ENCODE data around the gene SLC39A3.

The SLC39A3 gene

DNA sequence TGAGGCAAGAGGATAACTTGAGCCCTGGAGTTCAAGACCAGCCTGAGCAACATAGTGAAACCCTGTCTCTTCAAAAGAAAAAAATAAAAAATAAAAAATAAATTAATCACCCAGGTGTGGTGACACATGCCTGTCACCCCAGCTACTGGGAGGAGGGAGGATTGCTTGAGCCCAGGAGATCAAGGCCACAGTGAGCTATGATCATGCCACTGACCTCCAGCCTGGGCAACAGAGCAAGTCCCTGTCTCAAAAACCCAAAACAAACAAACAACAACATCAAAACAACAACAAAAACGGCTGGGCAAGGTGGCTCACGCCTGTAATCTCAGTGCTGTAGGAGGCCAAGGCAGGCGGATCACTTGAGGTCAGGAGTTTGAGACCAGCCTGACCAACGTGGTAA lies 4.3 kb upstream of the SLC39A3 start:
- DNase-seq, result no peak

DNA sequence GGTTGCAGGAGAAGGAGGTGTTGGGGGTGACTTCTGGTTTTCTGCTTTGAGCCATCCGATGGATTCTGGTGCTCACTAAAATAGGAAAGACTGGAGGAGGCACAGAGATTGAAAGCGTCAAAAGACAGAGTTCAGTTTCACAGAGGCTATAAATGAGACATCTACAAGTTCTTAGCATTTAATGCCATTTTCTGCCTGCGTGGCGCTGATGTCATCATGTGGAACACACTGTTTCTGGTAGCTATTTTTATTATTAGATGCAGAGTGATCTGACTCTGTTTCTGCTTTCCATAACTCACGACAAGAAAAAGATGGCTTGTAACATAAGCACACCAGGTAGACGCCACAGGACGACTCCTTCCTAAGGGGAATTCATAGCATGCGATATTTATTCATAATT lies 3.3 kb upstream of the SLC39A3 start:
- DNase-seq, result no peak

DNA sequence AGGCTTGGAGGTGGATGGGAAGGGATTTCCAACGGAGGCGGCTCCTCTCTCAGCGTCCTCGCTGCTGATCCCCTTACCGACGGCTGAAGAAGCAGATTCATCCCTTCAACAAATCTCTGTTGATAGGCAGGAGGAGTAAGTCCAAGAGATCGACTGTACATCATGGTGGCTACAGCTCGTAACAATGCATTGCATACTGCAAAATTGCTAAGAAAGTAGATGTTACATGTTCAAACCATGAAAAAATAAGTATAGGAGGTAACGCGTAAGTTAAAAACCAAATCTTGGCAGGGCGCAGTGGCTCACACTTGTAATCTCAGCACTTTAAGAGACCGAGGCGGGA lies 468 bp upstream of the SLC39A3 start:
- DNase-seq, result no peak

DNA sequence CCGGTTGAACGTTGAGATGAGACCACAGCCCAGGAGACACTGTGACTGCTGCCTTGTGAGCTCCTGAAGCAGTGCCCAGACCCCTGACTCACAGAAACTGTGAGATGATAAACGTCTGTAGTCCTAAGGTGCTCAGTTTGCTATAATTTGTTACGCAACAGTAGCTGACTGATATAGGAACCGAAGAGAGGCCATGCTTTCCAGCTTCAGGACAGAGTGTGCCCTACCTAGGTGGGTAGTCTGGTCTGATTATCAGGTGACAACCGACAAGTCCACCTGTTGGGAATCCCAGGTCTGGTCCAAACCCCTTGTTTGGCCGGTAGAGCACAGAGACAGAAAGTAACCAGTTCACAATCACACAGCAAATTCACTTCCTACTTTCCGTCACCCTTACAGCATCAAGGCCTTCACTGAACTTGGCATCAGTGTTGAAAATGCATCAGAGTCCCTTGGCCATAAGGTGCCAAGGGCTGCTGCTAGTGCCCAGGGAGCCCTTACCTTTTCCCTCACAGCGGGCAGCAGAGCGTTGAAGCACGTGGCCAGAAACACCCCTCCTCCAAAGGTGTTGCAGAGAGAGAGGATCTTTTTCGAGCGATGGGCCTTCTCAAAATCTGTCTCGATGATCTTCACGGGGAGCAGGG lies 3.1 kb downstream of the SLC39A3 start:
- DNase-seq, result no peak

DNA sequence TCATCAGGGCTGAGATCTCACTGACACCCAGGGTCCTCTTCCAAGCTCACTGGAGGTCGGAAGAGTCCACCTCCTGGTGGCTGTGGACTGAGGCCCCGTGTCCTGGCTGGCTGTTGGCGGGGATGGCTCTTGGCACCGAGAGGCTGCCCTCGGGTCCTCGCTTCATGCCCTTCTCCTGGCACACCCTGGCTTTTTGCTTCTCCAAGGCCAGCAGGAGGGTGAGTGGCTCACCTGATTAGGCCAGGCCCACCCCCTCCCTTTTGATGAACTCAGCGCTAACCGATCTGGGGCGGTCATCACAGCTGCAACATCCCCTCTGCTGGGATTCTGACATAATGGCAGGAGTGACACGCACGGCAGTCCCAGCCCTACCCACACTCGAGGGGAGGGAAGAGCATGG lies 4.4 kb downstream of the SLC39A3 start:
- DNase-seq, result no peak

DNA sequence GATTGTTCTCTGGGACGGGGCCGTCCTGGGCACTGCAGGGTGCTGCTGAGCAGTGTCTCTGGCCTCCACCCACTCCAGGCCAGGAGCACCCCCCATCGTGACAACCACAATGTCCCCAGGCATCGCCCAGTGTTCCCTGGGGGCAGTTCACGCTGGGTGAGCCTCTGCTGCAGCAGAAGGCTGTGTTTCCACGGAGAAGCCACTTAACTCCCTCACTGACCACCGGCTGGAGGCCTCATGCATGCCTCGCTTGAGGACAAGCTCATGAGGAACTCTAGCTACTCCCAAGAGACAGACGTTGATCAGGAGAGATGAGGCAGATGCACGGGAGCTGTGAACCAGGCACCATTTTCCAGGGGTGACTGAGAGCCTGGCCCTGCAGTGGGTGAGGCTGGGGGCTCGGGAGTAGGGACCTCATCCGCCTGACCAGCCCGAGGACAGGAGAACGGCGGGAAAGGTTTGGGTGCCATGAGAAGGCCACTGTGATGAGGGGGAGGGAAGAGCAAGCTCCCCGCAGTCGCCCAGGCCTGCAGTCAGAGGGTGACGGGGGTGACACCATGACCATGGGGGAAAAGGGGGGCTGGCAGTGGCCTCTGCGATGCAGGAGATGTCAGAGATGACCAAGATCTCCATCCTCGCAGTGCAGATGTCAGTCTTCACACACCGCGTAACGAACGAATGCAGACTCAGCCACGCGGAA lies 5.1 kb downstream of the SLC39A3 start:
- DNase-seq, result no peak

DNA sequence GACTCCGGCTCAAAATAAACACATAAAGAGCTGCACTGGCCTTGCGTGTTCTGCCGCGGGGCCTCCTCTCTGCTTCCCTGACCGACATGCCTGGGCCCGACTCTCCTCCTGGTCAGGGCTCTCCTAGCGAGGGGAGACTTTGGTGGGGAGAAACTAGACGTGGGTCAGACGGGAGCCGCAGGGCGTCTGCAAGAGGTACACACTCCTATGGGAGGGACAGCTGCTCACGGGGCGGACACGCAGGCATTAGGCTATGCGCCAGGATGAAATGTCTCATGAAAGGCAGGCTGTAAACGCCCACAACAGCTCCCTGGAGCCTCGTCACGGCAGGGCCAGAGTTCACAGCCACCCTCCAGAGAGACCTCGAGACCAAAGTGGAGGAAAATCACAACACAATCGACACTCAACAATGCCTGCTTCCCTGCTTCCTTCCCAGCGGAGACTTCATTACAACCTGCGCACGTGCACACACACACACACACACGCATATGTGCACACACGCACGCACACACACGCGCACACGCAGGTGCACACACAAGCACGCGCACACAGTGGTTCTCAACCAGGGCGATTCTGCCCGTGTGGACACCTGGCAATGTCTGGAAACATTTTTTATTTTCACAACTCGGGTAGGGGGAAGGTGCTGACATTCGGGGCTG lies 5.8 kb downstream of the SLC39A3 start:
- no peak for DNase-seq

DNA sequence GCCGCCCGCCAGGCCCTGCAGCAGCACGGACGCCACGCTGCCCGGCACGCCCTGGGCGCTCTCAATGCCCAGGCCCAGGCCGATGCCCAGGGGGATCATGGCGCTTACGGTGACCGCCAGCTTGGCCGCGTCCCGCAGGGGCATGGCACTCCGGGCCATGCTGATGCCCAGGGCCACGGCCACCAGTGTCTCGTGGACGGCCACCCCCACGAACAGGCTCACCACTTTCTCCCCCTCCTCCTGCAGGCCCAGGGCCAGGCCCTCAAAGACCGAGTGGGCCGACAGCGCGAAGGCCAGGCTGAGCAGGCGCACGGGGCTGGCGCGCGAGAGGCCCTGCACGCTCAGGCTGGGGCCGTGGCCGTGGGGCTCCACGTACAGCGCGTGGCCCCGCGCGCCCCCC lies 6.9 kb downstream of the SLC39A3 start:
- no peak for DNase-seq

DNA sequence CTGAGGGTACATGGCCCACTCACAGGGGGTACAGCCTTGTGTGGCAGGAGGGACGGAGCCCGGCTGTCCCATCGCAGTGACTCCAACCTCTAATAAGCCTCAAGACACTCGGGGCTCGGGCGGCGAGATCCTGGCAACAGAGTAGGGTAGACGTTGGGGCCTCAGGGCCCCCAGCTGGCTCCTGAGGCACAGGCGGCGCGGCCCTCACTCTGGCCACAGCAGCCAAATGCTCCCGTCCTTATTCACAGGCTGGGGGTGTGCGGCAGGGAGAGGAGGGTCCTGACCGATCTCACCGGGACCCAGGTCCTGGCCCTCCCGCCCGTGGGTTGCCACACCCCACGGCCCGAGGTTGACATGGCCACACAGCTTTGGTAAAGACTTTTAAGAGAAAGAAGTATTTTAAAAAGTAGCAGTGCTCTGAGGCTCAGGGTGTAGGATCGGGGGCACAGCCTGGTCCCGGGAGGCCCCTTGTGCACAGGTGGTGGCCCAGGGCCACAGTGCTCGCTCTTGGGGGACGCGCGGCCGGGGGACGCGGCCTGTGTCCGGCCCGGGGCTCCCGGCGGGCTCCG lies 7.6 kb downstream of the SLC39A3 start:
- no peak for DNase-seq

DNA sequence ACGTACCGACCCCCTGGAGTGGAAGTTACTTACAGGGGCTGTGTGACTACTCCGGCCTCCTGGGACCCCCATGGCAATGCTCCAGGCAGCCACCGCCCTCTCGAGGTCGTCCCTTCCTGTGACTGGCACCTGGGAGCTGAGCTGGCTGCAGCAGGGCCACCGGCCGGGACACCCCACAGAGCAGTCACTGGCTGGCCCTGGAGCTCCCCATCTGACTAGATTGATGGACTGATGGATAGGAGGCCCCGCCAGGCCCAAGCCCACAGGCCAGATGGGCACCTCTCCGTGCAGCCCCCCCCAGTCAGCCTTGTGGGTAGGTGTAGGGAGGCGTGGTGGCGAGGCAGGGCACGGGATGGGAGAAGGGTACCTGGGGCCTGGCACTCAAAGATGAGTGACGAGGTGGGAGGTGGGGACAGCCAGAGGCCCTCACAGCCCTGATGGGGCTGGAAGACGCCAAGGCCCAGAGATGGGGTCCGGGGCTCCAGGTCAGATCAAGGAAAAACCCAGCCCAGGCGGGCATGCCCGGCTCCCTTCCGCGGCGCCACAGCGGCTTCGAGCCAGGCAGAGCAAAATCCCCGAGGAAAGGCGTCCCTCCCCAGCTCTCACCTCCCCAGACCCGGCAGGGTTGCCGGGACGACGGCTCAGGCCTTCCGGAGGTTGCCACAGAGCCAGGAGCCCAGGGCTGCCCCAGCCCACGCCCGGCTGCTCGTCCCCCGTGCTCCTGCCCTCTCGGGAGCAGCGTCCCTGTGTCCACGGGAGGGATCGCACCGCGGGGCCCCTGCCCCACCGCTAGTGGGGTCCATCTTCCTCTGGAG lies 8.4 kb downstream of the SLC39A3 start:
- DNase-seq, result no peak

DNA sequence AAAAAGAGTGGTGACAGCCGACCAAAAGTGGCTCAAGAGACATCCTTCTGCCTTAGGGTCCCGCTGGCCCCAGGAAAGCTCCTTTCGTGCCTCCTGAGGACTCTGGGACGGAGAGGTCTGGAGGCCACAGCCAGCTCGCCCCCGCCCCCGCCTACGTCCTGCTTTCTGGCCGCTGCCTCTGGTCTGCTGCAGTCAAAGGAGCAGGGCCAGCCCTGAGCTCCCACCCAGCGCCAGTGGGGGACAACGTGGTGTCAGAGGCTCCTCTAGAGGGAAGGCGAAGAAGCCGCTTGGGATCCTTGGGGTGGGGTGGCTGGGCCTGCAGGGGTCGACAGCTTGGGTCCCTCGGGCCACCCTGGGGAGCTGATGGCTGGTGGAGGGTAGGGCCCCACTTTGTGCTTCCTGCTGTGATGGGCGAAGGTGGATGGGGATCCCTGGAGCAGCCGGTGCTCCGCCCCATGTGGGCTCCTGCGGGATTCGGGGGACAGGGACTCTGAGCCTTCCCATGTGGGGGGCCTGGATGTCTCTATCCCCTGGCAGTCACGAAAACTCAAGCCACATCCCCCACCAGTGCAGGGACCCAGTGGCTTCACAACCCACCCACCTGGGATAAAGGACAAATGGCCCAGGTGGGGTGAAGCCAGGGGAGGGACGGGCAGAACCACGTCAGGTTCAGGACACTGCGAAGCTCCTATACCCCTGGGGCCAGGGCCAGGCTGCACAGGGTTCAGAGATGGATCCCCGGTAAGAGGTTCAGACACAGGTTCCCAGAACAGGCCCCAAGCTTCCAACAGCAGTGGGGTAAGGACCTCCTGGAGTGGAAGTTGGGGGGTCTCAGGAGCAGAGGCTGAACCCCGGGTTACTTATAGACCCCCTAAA lies 9.6 kb downstream of the SLC39A3 start:
- DNase-seq, result no peak

DNA sequence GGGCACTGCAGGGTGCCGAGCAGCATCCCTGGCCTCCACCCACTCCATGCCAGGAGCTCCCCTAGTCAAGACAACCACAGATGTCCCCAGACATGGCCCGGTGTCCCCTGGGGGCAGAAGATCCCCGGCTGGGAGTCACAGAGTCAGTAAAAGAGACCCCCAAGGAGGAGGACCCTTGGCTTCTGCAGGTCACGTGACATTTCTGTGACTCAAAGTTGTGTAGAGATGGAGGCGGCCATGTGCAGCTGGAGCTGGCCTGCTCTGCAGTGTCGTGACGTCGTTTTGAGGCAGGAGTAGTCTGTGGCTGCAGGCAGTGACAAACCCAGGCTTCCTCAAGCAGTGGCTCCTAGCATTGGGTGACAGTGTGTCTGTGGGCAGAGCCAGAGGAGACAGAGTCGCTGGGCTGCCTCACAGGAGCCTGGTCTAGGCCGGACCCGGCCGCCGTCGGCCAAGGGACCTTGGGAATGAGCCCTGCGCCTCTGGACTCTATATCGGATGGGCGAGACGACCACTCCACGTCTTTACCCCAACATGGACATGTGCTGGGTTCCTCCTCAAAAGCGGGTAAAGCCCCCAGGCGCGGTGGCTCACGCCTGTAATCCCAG lies 10.9 kb downstream of the SLC39A3 start:
- DNase-seq, result no peak

DNA sequence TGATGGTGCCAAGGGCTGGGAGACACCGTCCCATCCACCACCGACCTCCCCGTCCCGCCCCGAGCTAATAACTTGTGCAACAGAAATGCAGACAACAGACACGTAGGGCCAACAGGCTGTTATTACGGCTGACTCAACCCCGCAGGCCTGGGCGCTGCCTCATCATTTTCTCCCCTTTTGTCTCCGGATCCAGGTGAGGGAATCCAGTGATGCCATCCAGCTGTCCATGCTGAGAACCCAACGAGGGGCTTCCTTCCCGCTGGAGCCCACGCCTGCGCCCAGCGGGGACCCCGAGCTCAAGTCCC lies 12.2 kb downstream of the SLC39A3 start:
- DNase-seq, result no peak

DNA sequence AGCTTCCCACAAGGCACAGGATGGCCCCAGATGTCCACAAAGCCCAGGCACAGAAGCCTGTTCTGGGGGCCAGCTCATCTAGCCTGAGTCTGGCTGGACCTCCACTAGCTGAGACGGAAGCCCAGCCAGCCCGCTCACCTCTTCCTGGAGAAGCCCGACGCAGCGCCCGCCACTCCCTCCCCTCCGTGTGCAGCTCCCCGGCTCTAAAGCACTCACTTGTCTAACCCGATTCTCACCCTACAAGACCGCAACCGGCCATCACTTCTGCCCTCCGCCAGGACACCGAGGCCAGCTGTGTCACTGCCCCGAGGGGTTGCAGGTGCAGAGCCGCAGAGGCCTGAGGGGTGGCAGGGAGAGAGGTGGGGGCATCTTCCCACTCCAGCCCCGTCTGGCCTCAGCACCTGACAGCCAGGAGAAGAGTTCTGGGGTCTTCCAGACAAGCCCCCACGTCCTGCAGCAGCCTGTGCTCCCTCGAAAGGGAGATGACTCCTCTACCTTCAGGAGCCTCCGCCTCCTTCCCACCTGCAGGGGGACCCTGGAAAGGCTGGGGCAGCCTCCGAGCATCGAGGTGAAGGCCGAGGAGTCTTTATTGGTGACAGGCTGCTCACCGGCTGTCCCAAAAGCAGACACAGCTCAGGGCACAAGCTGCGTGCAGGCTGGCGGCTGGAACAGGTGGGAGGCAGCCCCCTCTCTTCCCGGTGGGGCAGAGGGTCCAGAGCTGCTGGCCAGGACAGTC lies 12.7 kb downstream of the SLC39A3 start:
- DNase-seq, result no peak

DNA sequence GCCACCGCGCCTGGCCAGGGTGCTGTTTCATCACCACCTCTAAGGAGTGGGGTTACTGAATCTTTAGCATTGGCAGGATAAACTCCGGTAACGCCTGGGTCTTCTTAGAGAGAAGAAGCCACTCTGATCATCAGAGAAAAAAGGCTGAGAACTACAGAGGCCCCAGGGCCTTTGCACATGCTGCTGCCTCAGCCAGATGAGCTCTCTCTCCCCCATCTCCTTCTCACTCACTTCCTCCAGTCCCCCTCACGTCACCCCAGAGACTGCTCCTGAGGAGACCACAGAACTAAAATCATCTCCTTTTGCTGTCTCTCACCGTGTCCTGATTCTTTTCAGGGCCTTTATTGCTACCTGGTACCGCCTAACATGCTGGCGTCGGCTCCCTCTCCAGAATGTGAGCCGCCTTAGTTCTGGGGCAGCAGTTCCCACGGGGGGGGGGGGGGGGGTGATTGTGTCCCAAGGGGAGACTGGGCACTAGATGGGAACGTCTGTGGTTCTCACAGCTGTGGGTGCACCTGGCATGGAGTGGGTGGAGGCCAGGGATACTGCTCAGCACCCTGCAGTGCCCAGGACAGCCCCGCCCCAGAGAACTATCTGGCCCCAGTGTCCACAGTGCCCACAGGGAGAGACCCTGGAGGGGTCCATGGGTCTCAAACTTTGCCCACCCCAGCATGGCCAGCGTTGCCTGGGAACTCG lies 13.5 kb downstream of the SLC39A3 start:
- DNase-seq, result no peak

DNA sequence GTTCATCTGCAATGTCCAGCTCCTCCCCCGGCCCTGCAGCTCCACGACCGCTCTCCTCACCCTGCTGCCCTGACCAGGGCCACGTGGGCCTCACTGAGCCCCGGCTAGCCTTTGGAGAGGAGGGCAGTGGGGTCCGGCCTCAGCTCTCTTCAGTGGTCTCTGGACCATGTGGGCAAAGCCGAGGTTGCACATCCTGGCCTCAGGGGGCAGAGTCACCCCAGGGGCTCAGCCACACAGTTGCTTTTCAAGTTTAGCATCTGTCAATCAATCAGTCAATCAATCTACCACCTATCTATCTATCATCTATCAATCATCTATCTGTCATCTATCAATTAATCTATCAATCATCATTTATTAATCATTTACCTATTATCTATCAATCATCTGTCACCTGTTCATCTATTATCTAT lies 15.7 kb downstream of the SLC39A3 start:
- DNase-seq, result no peak

DNA sequence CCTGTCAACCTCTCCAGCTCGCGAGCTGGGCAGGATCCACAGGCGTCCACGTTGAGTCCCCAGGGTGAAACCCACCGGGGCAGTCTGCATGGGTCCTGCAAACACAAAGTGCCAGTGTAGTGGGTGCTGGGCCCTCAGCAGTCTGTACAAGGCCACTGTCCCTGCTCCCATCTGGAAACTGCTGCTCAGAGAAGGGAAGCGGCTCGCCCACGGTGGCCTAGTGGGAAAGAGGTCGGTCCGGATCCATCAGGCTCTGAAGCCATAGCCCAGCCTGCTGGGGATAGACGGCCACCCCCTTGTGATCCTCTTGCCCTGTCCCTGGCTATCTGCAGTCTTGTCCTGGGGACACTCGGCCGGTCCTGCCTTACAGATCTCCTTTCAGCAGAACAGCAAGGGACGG lies 16.1 kb downstream of the SLC39A3 start:
- no peak for DNase-seq

DNA sequence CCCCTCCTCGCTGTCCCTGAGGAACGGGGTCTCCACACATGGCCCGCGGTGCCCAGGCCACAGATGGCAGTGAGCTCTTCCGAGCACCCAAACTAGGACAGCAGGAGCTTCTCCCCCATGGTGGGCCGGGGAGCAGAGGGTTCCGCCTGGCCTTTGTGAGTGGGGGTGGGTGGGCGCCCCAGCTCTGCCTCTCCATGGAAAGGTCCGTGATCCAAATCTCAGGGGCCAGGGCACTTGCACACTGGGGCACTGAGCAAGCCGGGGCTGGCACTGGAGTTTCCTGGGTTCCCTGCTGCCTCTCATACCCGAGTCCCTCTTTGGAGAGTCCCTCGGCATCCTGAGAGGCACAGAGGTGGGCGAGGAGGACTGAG lies 16.5 kb downstream of the SLC39A3 start:
- DNase-seq, result no peak

DNA sequence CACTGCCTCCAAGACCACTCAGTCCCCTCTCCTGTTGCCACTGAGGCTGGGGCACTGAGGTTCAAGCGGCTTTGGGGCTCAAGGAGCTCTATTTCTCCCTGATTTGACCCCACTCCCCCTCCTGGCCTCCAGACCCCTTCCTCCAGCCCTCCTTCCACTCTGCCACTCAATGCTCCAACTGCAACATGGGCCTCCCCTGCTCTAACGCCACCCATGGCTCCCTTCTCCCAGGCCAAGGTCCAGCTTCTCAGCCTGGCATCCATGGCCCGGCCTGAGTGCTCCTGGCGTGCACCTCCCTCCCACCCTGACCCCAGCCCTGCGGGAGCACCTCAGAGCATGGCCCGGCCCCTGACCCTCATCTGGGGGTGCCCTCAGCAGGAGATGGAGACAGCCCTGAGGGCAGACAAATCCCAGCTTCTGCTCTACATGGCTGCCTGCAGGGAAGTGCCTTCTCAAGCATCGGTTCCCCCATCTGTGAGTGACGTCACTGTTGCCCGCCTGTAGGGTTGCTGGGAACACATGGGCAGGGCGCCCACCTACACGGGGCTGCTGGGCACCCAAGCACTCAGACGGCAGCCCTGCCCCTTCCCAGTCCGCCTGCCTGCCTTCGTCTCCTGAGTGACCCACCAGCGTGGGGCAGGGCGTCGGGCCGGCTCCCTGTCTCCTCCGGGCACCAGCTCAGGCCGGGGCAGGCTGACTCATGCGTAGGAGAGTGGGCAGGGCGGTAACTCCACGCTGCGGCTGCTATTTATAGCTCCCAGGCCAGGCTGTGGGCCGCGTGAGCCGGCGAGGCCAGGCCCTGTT lies 17.1 kb downstream of the SLC39A3 start:
- DNase-seq, result no peak
